Lung (tissue), 12 donors: ENCODE results near the gene SND1. TPM values are rescaled to one million over a fixed set of nuclear protein-coding genes. Genes with fewer than 3 reads are reported as not detected.

Experiments
- ATAC-seq: fragments of 200-7000 bp; cut with Tn5 transposase; one replicate; pipeline ENCODE4 v1.9.1; 2020; ENCODE audit warnings: moderate number of reproducible peaks; ENCODE audit not compliant: insufficient read depth, low FRiP score
- DNase-seq, 3 donors: peaks; one replicate each; pipeline ENCODE4 v3.0.0-alpha.2; 2013 to 2017
- H3K27ac ChIP-seq, 2 donors: one replicate each; pipeline ENCODE4 v1.5.1; 2013; ENCODE audit warnings: mild to moderate bottlenecking in 2 of 2, moderate library complexity in 2 of 2, control low read depth in 1 of 2, inconsistent platforms in 1 of 2, low read depth in 1 of 2, low read length in 1 of 2
- H3K27me3 ChIP-seq, 3 donors: one replicate each; pipeline ENCODE4 v1.5.1; 2013; ENCODE audit warnings: low read length in 2 of 3; ENCODE audit not compliant: control insufficient read depth in 3 of 3, insufficient read depth in 3 of 3
- H3K36me3 ChIP-seq, 4 donors: one replicate each; pipeline ENCODE4 v1.5.1; 2013; ENCODE audit warnings: low read length in 4 of 4, mild to moderate bottlenecking in 1 of 4, moderate library complexity in 1 of 4; ENCODE audit not compliant: control insufficient read depth in 4 of 4, insufficient read depth in 4 of 4
- H3K4me1 ChIP-seq, 5 donors: one replicate each; pipeline ENCODE4 v1.5.1; 2013; ENCODE audit warnings: low read length in 5 of 5, mild to moderate bottlenecking in 2 of 5, moderate library complexity in 1 of 5; ENCODE audit not compliant: control insufficient read depth in 5 of 5, insufficient read depth in 5 of 5
- H3K4me3 ChIP-seq: one replicate; pipeline ENCODE4 v1.5.1; 2013; ENCODE audit warnings: mild to moderate bottlenecking, control low read depth, moderate library complexity
- H3K9ac ChIP-seq, 2 donors: one replicate each; pipeline ENCODE4 v1.5.1; 2013; ENCODE audit warnings: low read length in 2 of 2, control low read depth in 1 of 2; ENCODE audit not compliant: insufficient read depth in 1 of 2
- H3K9me3 ChIP-seq, 4 donors: one replicate each; pipeline ENCODE4 v1.5.1; 2013; ENCODE audit warnings: low read length in 3 of 4, mild to moderate bottlenecking in 1 of 4, moderate library complexity in 1 of 4; ENCODE audit not compliant: control insufficient read depth in 4 of 4, insufficient read depth in 3 of 4
- CTCF ChIP-seq: IDR thresholded peaks from 2 replicates; pipeline ENCODE4 v1.5.1; 2012; ENCODE audit warnings: mild to moderate bottlenecking; ENCODE audit errors: control extremely low read depth, extremely low read depth
- WGBS, 2 donors: extraction: QIAGEN DNeasy Blood & Tissue Kit; methylation state at CpG; one replicate each; pipeline ENCODE4 v1.1.7; 2013; 5-methylcytosine and 5-hydroxymethylcytosine counted together
- polyA plus RNA-seq, 2 donors: library from polyadenylated mRNA; stranded (reverse); fragments of 200-250 nt; gene quantifications; one replicate each; pipeline ENCODE4 v1.2.1, GENCODE V29; 2013
- total RNA-seq, 2 donors: library from RNA; depleted of rRNA in 1 of 2; stranded (reverse); fragments of >200 nt in 1 of 2; gene quantifications; one replicate each; pipeline ENCODE4 v1.2.1, GENCODE V29; 2014 to 2021
- donor health status: control.
- donor health status: control.
- donor health status: Bipolar disorder and iron deficiency.
- donor health status: healthy.
- donor health status: DM: yes; HTN: yes; CAD: no.

Gene SND1
- total and polyA plus RNA-seq, 4 donors = 94.5 to 210 (median 137) TPM

- Histone ChIP-seq H3K4me1 (peaks cover 7 to 37% (median 21%) of the 10 kb centered on the region in 5 donors), H3K36me3 (peaks cover 0 to 10% (median 1%) of the 10 kb centered on the region in 4 donors), H3K9me3 (no peaks in the 10 kb centered on the region), H3K27ac (no peak overlapping the region), H3K4me3 (no peak overlapping the region), H3K9ac (no peak overlapping the region), H3K27me3 (no peaks in the 10 kb centered on the region)
- no peak for TF ChIP-seq CTCF
- peak in 1 of 3 donors; percentile 63 for DNase-seq
- WGBS, 2 donors = 74 to 75% methylated on average over 1 of the region's 1 CpG
- no peak for ATAC-seq
These were observed 336.8 kb downstream of the SND1 start for GRCh38 chr7:127988751-127989150.

- no peak for DNase-seq
- H3K9ac ChIP-seq = no peak overlapping the region
- WGBS, 2 donors = 95 to 98% methylated on average over 6 of the region's 6 CpGs
- TF ChIP-seq CTCF = no peak
- peaks cover 14 to 58% (median 26%) of the 10 kb centered on the region in 5 donors for H3K4me1 ChIP-seq
- no peak for ATAC-seq
- no peak overlapping the region for H3K27ac ChIP-seq
- no peaks in the 10 kb centered on the region for H3K27me3 ChIP-seq
- H3K9me3 ChIP-seq = no peaks in the 10 kb centered on the region
- peaks cover 0 to 11% (median 2%) of the 10 kb centered on the region in 4 donors for H3K36me3 ChIP-seq
- H3K4me3 ChIP-seq = no peak overlapping the region
These were observed 341.3 kb downstream of the SND1 start for GRCh38 chr7:127993317-127993716.

GRCh38 chr7:127993987-127994386 lies 342.0 kb downstream of the SND1 start:
- Histone ChIP-seq H3K9me3 (peaks cover 0 to 1% (median 0%) of the 10 kb centered on the region in 4 donors), H3K36me3 (peaks cover 0 to 11% (median 2%) of the 10 kb centered on the region in 4 donors), H3K27ac (no peak overlapping the region), H3K9ac (no peak overlapping the region), H3K4me1 (peaks cover 12 to 51% (median 26%) of the 10 kb centered on the region in 5 donors), H3K27me3 (no peaks in the 10 kb centered on the region), H3K4me3 (no peak overlapping the region)
- ATAC-seq = no peak
- DNase-seq = no peak
- no peak for TF ChIP-seq CTCF
- 95 to 96% methylated on average over 5 of the region's 5 CpGs for WGBS, 2 donors
